ENCODE results near the gene CAT.

DNA sequence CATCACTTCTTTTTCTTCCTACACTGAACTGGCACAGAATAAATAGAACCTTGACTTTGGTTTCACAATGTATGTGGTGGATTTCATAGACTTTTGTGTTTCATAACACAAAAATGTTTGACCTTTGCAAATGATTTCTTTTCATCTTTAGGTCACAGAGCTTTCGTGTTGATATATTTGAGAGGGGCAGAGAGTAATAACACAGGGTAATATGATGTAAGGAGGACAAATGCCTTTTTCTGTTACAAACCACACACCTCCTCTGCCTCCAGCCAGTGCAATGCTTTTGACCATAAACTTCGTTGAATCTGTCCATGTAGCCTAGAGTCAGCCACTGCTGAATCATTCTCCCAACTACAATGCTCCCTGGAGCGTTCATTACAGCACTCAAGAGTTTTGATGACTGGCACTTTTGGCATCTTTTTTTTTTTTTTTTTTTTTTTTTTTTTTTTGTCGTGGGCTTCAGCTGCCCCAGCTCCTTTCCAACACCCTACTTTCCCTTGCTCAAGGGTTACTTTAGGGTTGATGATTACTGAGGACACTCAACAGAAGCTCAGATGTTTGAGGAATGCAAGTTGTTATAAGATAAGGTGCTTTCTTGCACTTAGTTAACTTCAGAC lies 11.4 kb upstream of the CAT start:
- TF ChIP-seq EZH2 (IDR thresholded peaks at IDR 0.05) (no peak), POLR2AphosphoS5 (IDR thresholded peaks at IDR 0.05; ENCODE audit: borderline replicate concordance, low read depth, low read length) (no peak)
